ENCODE data around the gene SPAG16.

Gene SPAG16

GRCh38 chr2:213290501-213290900 is 6.2 kb downstream of the SPAG16 start:
- no peak for DNase-seq (ENCODE audit: low read depth)
- no peak overlapping the region for H3K4me3 ChIP-seq (ENCODE audit: low read depth, low read length)
- no peak for TF ChIP-seq POLR2A (IDR thresholded peaks at IDR 0.05; ENCODE audit: extremely low read depth, insufficient read length)
- no peak for TF ChIP-seq MAX (IDR thresholded peaks at IDR 0.05; ENCODE audit: low read depth, low read length)
- TF ChIP-seq CTCF (IDR thresholded peaks at IDR 0.05; ENCODE audit: low read depth, low read length): no peak
- TF ChIP-seq MYC (IDR thresholded peaks at IDR 0.05; ENCODE audit: low read depth, low read length): no peak

- no peak for DNase-seq (ENCODE audit: low read depth)
- no peak for TF ChIP-seq MAX (IDR thresholded peaks at IDR 0.05; ENCODE audit: low read depth, low read length)
- TF ChIP-seq POLR2A (IDR thresholded peaks at IDR 0.05; ENCODE audit: extremely low read depth, insufficient read length): no peak
- no peak for TF ChIP-seq MYC (IDR thresholded peaks at IDR 0.05; ENCODE audit: low read depth, low read length)
- TF ChIP-seq CTCF (IDR thresholded peaks at IDR 0.05; ENCODE audit: low read depth, low read length): no peak
- H3K4me3 ChIP-seq (ENCODE audit: low read depth, low read length): no peak overlapping the region
Observed at GRCh38 chr2:213296270-213296669, 12.0 kb downstream of the SPAG16 start.

- TF ChIP-seq POLR2A (IDR thresholded peaks at IDR 0.05; ENCODE audit: extremely low read depth, insufficient read length): no peak
- no peak for TF ChIP-seq MAX (IDR thresholded peaks at IDR 0.05; ENCODE audit: low read depth, low read length)
- TF ChIP-seq MYC (IDR thresholded peaks at IDR 0.05; ENCODE audit: low read depth, low read length): no peak
- no peak for TF ChIP-seq CTCF (IDR thresholded peaks at IDR 0.05; ENCODE audit: low read depth, low read length)
- no peak overlapping the region for H3K4me3 ChIP-seq (ENCODE audit: low read depth, low read length)
- DNase-seq (ENCODE audit: low read depth): no peak
Observed at GRCh38 chr2:213306316-213306942, 22.2 kb downstream of the SPAG16 start.

- no peak for TF ChIP-seq CTCF (IDR thresholded peaks at IDR 0.05; ENCODE audit: low read depth, low read length)
- TF ChIP-seq MAX (IDR thresholded peaks at IDR 0.05; ENCODE audit: low read depth, low read length): no peak
- no peak for TF ChIP-seq MYC (IDR thresholded peaks at IDR 0.05; ENCODE audit: low read depth, low read length)
- TF ChIP-seq POLR2A (IDR thresholded peaks at IDR 0.05; ENCODE audit: extremely low read depth, insufficient read length): no peak
- H3K4me3 ChIP-seq (ENCODE audit: low read depth, low read length): no peak overlapping the region
- no peak for DNase-seq (ENCODE audit: low read depth)
Observed at GRCh38 chr2:213315168-213315876, 31.1 kb downstream of the SPAG16 start.

- H3K4me3 ChIP-seq (ENCODE audit: low read depth, low read length): no peak overlapping the region
- no peak for TF ChIP-seq MAX (IDR thresholded peaks at IDR 0.05; ENCODE audit: low read depth, low read length)
- TF ChIP-seq POLR2A (IDR thresholded peaks at IDR 0.05; ENCODE audit: extremely low read depth, insufficient read length): no peak
- no peak for TF ChIP-seq MYC (IDR thresholded peaks at IDR 0.05; ENCODE audit: low read depth, low read length)
- no peak for DNase-seq (ENCODE audit: low read depth)
Observed at GRCh38 chr2:213316001-213316735, 31.9 kb downstream of the SPAG16 start.

Measured in NB4 (cell line).